HepG2 (cell line): ENCODE results near the gene SLC25A11. TPM values are rescaled to one million over a fixed set of nuclear protein-coding genes. Genes with fewer than 3 reads are reported as not detected.

Experiments
- CREM ChIP-seq, 2 experiments: sonication (generic) in 1 of 2; formaldehyde crosslinking in 1 of 2; IDR thresholded peaks; 2 replicates each; pipeline versions ENCODE4 v1.4.0 to v1.6.1; 2016 to 2020; ENCODE audit warnings: antibody characterized with exemption in 1 of 2, mild to moderate bottlenecking in 1 of 2, missing genetic modification reagents in 1 of 2
- FOXJ3 ChIP-seq: sonication (generic); formaldehyde crosslinking; IDR thresholded peaks from 2 replicates; pipeline ENCODE4 v1.4.0; 2020; ENCODE audit warnings: missing genetic modification reagents, mild to moderate bottlenecking, borderline replicate concordance
- KDM1A ChIP-seq: IDR thresholded peaks from 2 replicates; pipeline ENCODE4 v1.6.1; 2016; ENCODE audit warnings: missing compliant biosample characterization
- NFYC ChIP-seq: IDR thresholded peaks from 2 replicates; pipeline ENCODE4 v1.6.1; 2016; ENCODE audit warnings: missing genetic modification reagents, missing compliant biosample characterization
- NR0B2 ChIP-seq: sonication (generic); formaldehyde crosslinking; IDR thresholded peaks from 2 replicates; pipeline ENCODE4 v1.4.0; 2020; ENCODE audit warnings: mild to moderate bottlenecking, missing genetic modification reagents
- PAX8 ChIP-seq: sonication (generic); formaldehyde crosslinking; IDR thresholded peaks from 2 replicates; pipeline ENCODE4 v1.8.0; 2022; ENCODE audit warnings: mild to moderate bottlenecking, missing genetic modification reagents, borderline replicate concordance
- TCF12 ChIP-seq, 2 experiments: fragments of 450-650 bp in 1 of 2; sonication (generic) in 1 of 2; formaldehyde crosslinking in 1 of 2; IDR thresholded peaks; 2 replicates each; pipeline versions ENCODE4 v1.6.1 to v1.8.0; 2017 to 2022; ENCODE audit warnings: antibody characterized with exemption in 1 of 2, mild to moderate bottlenecking in 1 of 2, missing genetic modification reagents in 1 of 2, moderate library complexity in 1 of 2
- THAP9 ChIP-seq: sonication (generic); formaldehyde crosslinking; IDR thresholded peaks from 2 replicates; pipeline ENCODE4; 2020; ENCODE audit warnings: missing genetic modification reagents, mild to moderate bottlenecking, borderline replicate concordance
- ZBTB10 ChIP-seq: sonication (generic); formaldehyde crosslinking; IDR thresholded peaks from 2 replicates; pipeline ENCODE4 v1.4.0; 2020; ENCODE audit warnings: missing genetic modification reagents, borderline replicate concordance
- ZFP36L2 ChIP-seq: sonication (generic); formaldehyde crosslinking; IDR thresholded peaks from 2 replicates; pipeline ENCODE4 v1.4.0; 2020; ENCODE audit warnings: missing genetic modification reagents
- ZNF343 ChIP-seq: sonication (generic); formaldehyde crosslinking; IDR thresholded peaks from 2 replicates; pipeline ENCODE4 v1.4.0; 2020; ENCODE audit warnings: mild to moderate bottlenecking, missing genetic modification reagents
- ZNF607 ChIP-seq: sonication (generic); formaldehyde crosslinking; IDR thresholded peaks from 2 replicates; pipeline ENCODE4 v1.5.1; 2020; ENCODE audit warnings: missing genetic modification reagents, mild to moderate bottlenecking, borderline replicate concordance
- polyA plus RNA-seq, 8 experiments: library from polyadenylated mRNA; depleted of rRNA in 3 of 8; stranded (reverse) in 7 of 8; unstranded in 1 of 8; fragments of >200 nt; fragmentation: Illumina TruSeq in 4 of 8; extraction: Trizol in 4 of 8; gene quantifications; 2 replicates each; pipeline versions ENCODE4 v1.2.1 to v1.2.3, GENCODE V29; 2011 to 2016; ENCODE audit warnings: low read depth in 4 of 8, missing spikeins in 1 of 8, mixed read lengths in 1 of 8; ENCODE audit not compliant: insufficient read depth in 1 of 8
- total RNA-seq, 5 experiments: library from RNA; depleted of rRNA; stranded (reverse); fragments of >200 nt; fragmentation: Illumina TruSeq; extraction: Trizol; gene quantifications; 2 replicates each; pipeline ENCODE4 v1.2.3, GENCODE V29; 2016; ENCODE audit warnings: low read depth in 1 of 5
- TF ChIP-seq, protein P1 (sequence below): sonication (generic); IDR thresholded peaks from 2 replicates; pipeline ENCODE4 v1.6.1; 2016; ENCODE audit warnings: low read depth, borderline replicate concordance
- TF ChIP-seq, protein P2 (sequence below): sonication (generic); formaldehyde crosslinking; IDR thresholded peaks from 2 replicates; pipeline ENCODE4 v1.8.1; 2022; ENCODE audit warnings: low read depth, mild to moderate bottlenecking, missing genetic modification reagents

The SLC25A11 gene
- total and polyA plus RNA-seq, 2 of the 13 experiments (the other 11 are each of a cell fraction or from before 2014, with no cell fraction given): 35.4 to 47.2 TPM

- TF ChIP-seq CREM (IDR thresholded peaks at IDR 0.05) (no peak), CREM (CRISPR knock-in tag; IDR thresholded peaks at IDR 0.05) (no peak), NFYC (CRISPR knock-in tag) (no peak), ZBTB10 (no peak), THAP9 (CRISPR knock-in tag) (no peak), ZNF343 (CRISPR knock-in tag) (no peak), TCF12 (IDR thresholded peaks at IDR 0.05) (no peak), TCF12 (CRISPR knock-in tag; IDR thresholded peaks at IDR 0.05) (no peak), KDM1A (CRISPR knock-in tag) (no peak), FOXJ3 (CRISPR knock-in tag) (0 out of 2 replicates have a peak, but pooled peaks have one; percentile 26), ZFP36L2 (CRISPR knock-in tag) (no peak), ZNF607 (CRISPR knock-in tag) (no peak), PAX8 (CRISPR knock-in tag) (no peak), NR0B2 (no peak)
- TF ChIP-seq, protein P1, sequence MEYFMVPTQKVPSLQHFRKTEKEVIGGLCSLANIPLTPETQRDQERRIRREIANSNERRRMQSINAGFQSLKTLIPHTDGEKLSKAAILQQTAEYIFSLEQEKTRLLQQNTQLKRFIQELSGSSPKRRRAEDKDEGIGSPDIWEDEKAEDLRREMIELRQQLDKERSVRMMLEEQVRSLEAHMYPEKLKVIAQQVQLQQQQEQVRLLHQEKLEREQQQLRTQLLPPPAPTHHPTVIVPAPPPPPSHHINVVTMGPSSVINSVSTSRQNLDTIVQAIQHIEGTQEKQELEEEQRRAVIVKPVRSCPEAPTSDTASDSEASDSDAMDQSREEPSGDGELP: no peak; the same call in 1 of the 2 replicates
- TF ChIP-seq, protein P2, sequence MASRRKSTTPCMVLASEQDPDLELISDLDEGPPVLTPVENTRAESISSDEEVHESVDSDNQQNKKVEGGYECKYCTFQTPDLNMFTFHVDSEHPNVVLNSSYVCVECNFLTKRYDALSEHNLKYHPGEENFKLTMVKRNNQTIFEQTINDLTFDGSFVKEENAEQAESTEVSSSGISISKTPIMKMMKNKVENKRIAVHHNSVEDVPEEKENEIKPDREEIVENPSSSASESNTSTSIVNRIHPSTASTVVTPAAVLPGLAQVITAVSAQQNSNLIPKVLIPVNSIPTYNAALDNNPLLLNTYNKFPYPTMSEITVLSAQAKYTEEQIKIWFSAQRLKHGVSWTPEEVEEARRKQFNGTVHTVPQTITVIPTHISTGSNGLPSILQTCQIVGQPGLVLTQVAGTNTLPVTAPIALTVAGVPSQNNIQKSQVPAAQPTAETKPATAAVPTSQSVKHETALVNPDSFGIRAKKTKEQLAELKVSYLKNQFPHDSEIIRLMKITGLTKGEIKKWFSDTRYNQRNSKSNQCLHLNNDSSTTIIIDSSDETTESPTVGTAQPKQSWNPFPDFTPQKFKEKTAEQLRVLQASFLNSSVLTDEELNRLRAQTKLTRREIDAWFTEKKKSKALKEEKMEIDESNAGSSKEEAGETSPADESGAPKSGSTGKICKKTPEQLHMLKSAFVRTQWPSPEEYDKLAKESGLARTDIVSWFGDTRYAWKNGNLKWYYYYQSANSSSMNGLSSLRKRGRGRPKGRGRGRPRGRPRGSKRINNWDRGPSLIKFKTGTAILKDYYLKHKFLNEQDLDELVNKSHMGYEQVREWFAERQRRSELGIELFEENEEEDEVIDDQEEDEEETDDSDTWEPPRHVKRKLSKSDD (CRISPR knock-in tag): peak; percentile 41; the same call in 1 of the 2 replicates
Observed at GRCh38 chr17:4969551-4970173, 29.8 kb upstream of the SLC25A11 start (continued).
